HG02798 (cell line): Measurements from ENCODE around the gene ISL1.

ENCODE experiments used
- ATAC-seq: cut with Tn5 transposase; IDR thresholded peaks from one replicate; pipeline ENCODE4 v1.9.1; 2021; ENCODE audit warnings: mild to moderate bottlenecking; ENCODE audit not compliant: unreplicated experiment, poor library complexity

ISL1 gene

GRCh38 chr5:51383131-51384121, at the start of gene ISL1:
Gene ISL1 (plus strand): TSS chr5:51383448. CDS start chr5:51383672, 224 bp downstream.
- ATAC-seq, result no peak

GRCh38 chr5:51336878-51337277, 46.4 kb upstream of the ISL1 start:
- ATAC-seq, result no peak

GRCh38 chr5:51345106-51345505, 38.1 kb upstream of the ISL1 start:
- ATAC-seq, result no peak

GRCh38 chr5:51347157-51347556, 36.1 kb upstream of the ISL1 start:
- no peak for ATAC-seq

GRCh38 chr5:51347704-51348103, 35.5 kb upstream of the ISL1 start:
- ATAC-seq, result no peak

- ATAC-seq, result no peak
These were observed 12.2 kb upstream of the ISL1 start for GRCh38 chr5:51371052-51371451.

GRCh38 chr5:51373880-51374523, 9.2 kb upstream of the ISL1 start:
- no peak for ATAC-seq

GRCh38 chr5:51375084-51375483, 8.2 kb upstream of the ISL1 start:
- no peak for ATAC-seq

GRCh38 chr5:51376509-51376908, 6.7 kb upstream of the ISL1 start:
- ATAC-seq, result no peak

GRCh38 chr5:51377151-51378060, 5.8 kb upstream of the ISL1 start:
- no peak for ATAC-seq

GRCh38 chr5:51378061-51378409, 5.2 kb upstream of the ISL1 start:
- ATAC-seq, result no peak

GRCh38 chr5:51378448-51379330, 4.6 kb upstream of the ISL1 start:
- ATAC-seq, result peak; percentile 36

GRCh38 chr5:51379331-51379700, 3.9 kb upstream of the ISL1 start:
- no peak for ATAC-seq

GRCh38 chr5:51380603-51381207, 2.5 kb upstream of the ISL1 start:
- ATAC-seq, result no peak

- ATAC-seq, result no peak
These were observed 1.3 kb upstream of the ISL1 start for GRCh38 chr5:51381761-51382474.

- ATAC-seq, result no peak
These were observed 622 bp upstream of the ISL1 start for GRCh38 chr5:51382521-51383130.

- ATAC-seq, result no peak
These were observed 1.1 kb downstream of the ISL1 start for GRCh38 chr5:51384281-51384840.

- ATAC-seq, result no peak
These were observed 2.0 kb downstream of the ISL1 start for GRCh38 chr5:51385216-51385615.
